Jurkat, Clone E6-1 (cell line): Measurements from ENCODE around the gene EXTL1. TPM values are rescaled to one million over a fixed set of nuclear protein-coding genes. Genes with fewer than 3 reads are reported as not detected.
A peak's percentile ranks its signal among the peaks of the same experiment; 100 is the strongest.
"Not testable (repeated sequence)": the region's sequence is repeated elsewhere in the genome, so short reads cannot be mapped to it uniquely, and the experiment has no call there.

Experiments used
- DNase-seq: peaks from one replicate; pipeline ENCODE4 v3.0.0-alpha.2; 2011; ENCODE audit warnings: low read depth, low spot score
- H3K4me3 ChIP-seq: 2 replicates; pipeline ENCODE4 v1.5.1; 2011; ENCODE audit warnings: mild to moderate bottlenecking, low read length, control low read depth, moderate library complexity
- polyA plus RNA-seq: library from polyadenylated mRNA; unstranded; fragments of >200 nt; gene quantifications from one replicate; pipeline ENCODE4 v1.2.1, GENCODE V29; 2012; ENCODE audit warnings: missing spikeins; ENCODE audit not compliant: insufficient read length, insufficient read depth

The EXTL1 gene
- polyA plus RNA-seq = not detected

DNA sequence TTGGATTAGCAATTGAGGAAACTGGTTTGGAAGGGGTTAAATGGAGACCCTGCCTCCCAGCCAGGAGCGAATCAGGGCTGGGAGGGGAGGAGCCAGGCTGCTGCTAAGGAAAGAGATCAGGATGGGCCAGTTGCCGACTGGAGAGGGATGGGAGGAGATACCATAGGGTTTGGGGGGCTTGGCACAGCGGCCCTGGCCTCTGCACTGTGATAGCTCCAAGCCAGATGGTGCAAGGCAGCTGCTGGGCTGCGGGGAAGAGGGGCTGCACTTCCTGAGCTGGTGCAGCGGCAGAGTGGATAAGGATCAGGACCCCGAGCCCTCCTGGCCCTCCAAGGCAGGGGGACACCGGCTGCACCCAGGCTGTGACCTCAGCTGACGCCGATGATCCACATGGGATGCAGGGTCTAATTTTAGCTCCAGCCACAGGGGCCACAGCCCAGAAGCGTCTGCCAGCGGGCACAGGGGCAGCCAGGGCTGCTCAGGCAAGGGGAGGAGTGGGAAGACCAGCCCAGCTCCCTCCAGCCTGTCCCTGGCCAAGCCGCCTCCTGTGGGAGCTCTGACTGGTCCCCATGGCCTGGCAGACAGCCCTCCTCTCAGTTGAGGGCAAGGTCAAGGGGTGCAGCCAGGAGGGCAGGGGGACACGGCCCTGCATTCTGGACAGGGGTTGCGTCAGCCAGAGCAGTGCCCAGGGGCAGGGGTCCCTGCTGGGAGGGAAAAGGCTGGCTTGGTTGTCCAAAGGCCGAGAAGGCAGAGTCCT lies at the start of gene EXTL1:
Gene EXTL1, plus strand, starts transcription at position 129 of the 757 bp plus-strand sequence. CDS start 872 bp downstream, outside the sequence.
- no peak within 1 kb of the TSS for H3K4me3 ChIP-seq

GRCh38 chr1:25971811-25972180 lies 49.8 kb upstream of the EXTL1 start:
- DNase-seq = no peak

More for the DNA sequence above, at the start of gene EXTL1:
- DNase-seq = no peak

GRCh38 chr1:25973610-25974321 lies 47.8 kb upstream of the EXTL1 start:
- H3K4me3 ChIP-seq = no peak overlapping the region
- DNase-seq = no peak

More at GRCh38 chr1:25971811-25972180, 49.8 kb upstream of the EXTL1 start:
- peak overlapping the region; percentile 16 for H3K4me3 ChIP-seq

- no peak for DNase-seq
- H3K4me3 ChIP-seq = no peak overlapping the region
These were observed 43.8 kb upstream of the EXTL1 start for GRCh38 chr1:25977801-25978200.

DNA sequence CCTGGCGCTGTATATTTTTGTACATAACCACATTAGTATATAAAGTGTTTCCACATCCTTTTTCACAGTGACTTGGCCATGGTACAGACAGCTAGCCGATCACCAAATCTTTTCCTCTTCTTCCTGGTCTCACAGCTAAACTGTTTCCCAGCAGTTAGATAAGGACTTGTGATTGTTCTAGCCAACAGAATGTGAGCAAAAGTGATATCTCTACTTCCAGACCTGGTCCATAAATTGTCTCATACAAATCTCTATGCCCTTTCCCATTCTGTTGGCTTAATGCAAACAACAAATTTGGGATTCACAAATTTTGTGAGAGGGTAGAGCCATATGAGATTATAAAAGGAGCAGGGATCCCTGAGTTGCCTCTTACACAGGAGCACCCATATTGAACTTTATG lies 43.2 kb upstream of the EXTL1 start:
- H3K4me3 ChIP-seq = no peak overlapping the region
- DNase-seq = no peak

- no peak for DNase-seq
- no peak overlapping the region for H3K4me3 ChIP-seq
These were observed 42.4 kb upstream of the EXTL1 start for GRCh38 chr1:25979210-25979609.

- no peak overlapping the region for H3K4me3 ChIP-seq
- no peak for DNase-seq
These were observed 36.4 kb upstream of the EXTL1 start for GRCh38 chr1:25985171-25985570.

GRCh38 chr1:25985670-25986069 lies 35.9 kb upstream of the EXTL1 start:
- H3K4me3 ChIP-seq = no peak overlapping the region
- no peak for DNase-seq

- DNase-seq = not testable (repeated sequence)
These were observed 34.8 kb upstream of the EXTL1 start for GRCh38 chr1:25986773-25987172.

DNA sequence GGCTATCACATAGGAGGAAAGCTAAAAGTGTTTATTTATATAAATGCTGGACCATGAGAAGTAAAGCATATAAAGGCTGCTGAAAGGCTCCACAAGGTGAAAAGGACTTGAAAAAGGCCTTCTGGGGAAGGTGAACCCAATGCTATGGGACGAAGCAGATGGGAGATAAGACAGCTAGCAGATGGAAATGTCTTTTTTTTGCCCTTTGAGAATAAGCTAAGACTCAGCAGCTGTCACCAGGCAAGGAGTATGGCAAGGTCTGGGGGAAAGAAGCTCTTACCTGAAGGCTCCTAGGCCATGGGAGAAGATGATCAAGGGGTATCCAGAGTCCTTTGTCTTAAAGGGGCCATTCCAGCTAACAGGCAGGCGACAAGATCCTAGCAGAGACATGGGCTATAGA lies 33.6 kb upstream of the EXTL1 start:
- no peak for DNase-seq
- no peak overlapping the region for H3K4me3 ChIP-seq

More at GRCh38 chr1:25986773-25987172, 34.8 kb upstream of the EXTL1 start:
- H3K4me3 ChIP-seq = not testable (repeated sequence)

GRCh38 chr1:25989440-25990234 lies 31.9 kb upstream of the EXTL1 start:
- H3K4me3 ChIP-seq = peak overlapping the region; percentile 64

GRCh38 chr1:25990251-25990650 lies 31.3 kb upstream of the EXTL1 start:
- peak overlapping the region; percentile 64 for H3K4me3 ChIP-seq
- DNase-seq = no peak

More at GRCh38 chr1:25989440-25990234, 31.9 kb upstream of the EXTL1 start:
- DNase-seq = no peak

GRCh38 chr1:25990702-25991395 lies 30.7 kb upstream of the EXTL1 start:
- DNase-seq = peak; percentile 69
- H3K4me3 ChIP-seq = peak overlapping the region; percentile 64

DNA sequence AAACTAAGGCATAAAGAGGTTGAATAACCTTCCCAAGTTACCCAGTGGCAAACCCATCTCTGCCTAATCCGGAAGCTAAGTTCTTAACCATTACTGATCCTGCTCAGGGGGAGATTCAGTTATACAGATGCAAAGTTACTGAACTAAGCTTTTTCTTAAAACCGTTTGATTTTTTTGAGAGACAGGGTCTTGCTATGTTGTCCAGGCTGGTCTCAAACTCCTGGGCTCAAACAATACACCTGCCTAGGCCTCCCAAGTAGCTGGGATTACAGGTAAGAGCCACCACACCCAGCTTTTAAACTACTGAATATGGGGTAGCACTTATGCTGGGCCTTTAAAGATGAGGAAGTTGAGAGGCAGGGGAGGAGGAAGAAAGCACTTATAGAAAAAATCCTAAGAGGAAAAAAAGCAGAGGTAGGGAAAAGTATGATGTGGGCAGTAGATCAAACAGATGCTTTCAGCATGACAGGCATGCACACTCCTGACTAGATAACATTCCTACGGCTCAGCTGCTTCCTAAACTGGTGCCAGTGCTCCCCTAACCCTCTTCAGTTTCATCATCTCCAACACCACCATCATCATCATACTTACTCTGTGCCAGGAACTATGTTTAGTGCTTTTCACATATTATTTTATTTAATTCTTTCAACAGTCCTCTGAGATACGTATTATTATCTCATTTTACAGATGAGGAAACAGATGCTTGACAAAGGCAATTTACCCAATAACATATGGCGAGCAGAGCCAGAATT lies 29.5 kb upstream of the EXTL1 start:
- H3K4me3 ChIP-seq = no peak overlapping the region
- DNase-seq = no peak

GRCh38 chr1:25992689-25993171 lies 28.8 kb upstream of the EXTL1 start:
- no peak for DNase-seq
- no peak overlapping the region for H3K4me3 ChIP-seq

- peak overlapping the region; percentile 20 for H3K4me3 ChIP-seq
- DNase-seq = peak; percentile 83
These were observed 28.2 kb upstream of the EXTL1 start for GRCh38 chr1:25993197-25993951.

- DNase-seq = no peak
- no peak overlapping the region for H3K4me3 ChIP-seq
These were observed 27.0 kb upstream of the EXTL1 start for GRCh38 chr1:25994402-25995150.
